Measurements from ENCODE around the gene FAM149B1.

Gene FAM149B1

DNA sequence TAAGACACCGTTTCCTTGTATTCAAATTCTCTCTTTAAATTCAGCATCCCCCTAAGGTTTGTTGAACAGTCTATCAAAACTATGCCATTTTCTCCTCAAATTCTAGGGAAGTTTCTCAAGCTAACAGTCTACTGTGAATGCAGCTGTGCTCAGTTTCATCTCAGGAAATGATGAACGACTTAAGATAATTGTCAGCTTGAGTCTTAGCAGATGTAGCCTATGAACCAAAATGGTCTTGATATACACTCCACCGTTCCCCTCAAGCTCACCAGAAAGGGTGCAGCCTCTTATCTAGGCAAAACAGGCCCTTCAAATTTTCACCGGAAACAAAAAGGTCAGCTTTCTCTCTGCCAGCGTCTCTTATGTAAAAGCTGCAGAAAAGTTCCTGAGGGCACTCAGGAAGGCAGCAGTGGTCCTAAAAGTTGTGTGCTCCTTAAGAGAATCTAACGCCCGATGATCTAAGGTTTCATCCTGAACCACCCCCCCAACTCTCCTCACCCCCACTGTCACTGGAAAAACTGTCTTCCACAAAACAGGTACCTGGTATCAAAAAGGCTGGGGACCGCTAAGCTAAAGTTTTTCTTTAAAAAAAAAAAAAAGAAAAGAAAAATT, 77.1 kb downstream of the FAM149B1 start:
- TF ChIP-seq ZFP3 (CRISPR knock-in tag; IDR thresholded peaks at IDR 0.05), result no peak
- no peak for TF ChIP-seq GLIS3 (CRISPR knock-in tag; IDR thresholded peaks at IDR 0.05)
- no peak for TF ChIP-seq BACH2 (CRISPR knock-in tag; IDR thresholded peaks at IDR 0.05; ENCODE audit: borderline replicate concordance)
- no peak for TF ChIP-seq RARB (CRISPR knock-in tag; IDR thresholded peaks at IDR 0.05)
- no peak for TF ChIP-seq TCF4 (CRISPR knock-in tag; IDR thresholded peaks at IDR 0.05; ENCODE audit: borderline replicate concordance)
- TF ChIP-seq OSR1 (CRISPR knock-in tag; IDR thresholded peaks at IDR 0.05), result no peak
- TF ChIP-seq PPARA (CRISPR knock-in tag; IDR thresholded peaks at IDR 0.05; ENCODE audit: borderline replicate concordance), result no peak
- no peak for TF ChIP-seq SNAI2 (CRISPR knock-in tag; IDR thresholded peaks at IDR 0.05)
- TF ChIP-seq, protein P1, sequence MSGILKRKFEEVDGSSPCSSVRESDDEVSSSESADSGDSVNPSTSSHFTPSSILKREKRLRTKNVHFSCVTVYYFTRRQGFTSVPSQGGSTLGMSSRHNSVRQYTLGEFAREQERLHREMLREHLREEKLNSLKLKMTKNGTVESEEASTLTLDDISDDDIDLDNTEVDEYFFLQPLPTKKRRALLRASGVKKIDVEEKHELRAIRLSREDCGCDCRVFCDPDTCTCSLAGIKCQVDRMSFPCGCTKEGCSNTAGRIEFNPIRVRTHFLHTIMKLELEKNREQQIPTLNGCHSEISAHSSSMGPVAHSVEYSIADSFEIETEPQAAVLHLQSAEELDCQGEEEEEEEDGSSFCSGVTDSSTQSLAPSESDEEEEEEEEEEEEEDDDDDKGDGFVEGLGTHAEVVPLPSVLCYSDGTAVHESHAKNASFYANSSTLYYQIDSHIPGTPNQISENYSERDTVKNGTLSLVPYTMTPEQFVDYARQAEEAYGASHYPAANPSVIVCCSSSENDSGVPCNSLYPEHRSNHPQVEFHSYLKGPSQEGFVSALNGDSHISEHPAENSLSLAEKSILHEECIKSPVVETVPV (CRISPR knock-in tag; IDR thresholded peaks at IDR 0.05), result no peak
- no peak for TF ChIP-seq ZNF565 (CRISPR knock-in tag; conservative IDR thresholded peaks at IDR 0.05; ENCODE audit: low read depth)
- TF ChIP-seq, protein P2, sequence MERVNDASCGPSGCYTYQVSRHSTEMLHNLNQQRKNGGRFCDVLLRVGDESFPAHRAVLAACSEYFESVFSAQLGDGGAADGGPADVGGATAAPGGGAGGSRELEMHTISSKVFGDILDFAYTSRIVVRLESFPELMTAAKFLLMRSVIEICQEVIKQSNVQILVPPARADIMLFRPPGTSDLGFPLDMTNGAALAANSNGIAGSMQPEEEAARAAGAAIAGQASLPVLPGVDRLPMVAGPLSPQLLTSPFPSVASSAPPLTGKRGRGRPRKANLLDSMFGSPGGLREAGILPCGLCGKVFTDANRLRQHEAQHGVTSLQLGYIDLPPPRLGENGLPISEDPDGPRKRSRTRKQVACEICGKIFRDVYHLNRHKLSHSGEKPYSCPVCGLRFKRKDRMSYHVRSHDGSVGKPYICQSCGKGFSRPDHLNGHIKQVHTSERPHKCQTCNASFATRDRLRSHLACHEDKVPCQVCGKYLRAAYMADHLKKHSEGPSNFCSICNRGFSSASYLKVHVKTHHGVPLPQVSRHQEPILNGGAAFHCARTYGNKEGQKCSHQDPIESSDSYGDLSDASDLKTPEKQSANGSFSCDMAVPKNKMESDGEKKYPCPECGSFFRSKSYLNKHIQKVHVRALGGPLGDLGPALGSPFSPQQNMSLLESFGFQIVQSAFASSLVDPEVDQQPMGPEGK (CRISPR knock-in tag; IDR thresholded peaks at IDR 0.05; ENCODE audit: borderline replicate concordance), result no peak
- TF ChIP-seq ZNF70 (CRISPR knock-in tag; IDR thresholded peaks at IDR 0.05), result no peak
- ATAC-seq, result 0 out of 3 replicates have a peak, but pooled peaks have one; percentile 2

DNA sequence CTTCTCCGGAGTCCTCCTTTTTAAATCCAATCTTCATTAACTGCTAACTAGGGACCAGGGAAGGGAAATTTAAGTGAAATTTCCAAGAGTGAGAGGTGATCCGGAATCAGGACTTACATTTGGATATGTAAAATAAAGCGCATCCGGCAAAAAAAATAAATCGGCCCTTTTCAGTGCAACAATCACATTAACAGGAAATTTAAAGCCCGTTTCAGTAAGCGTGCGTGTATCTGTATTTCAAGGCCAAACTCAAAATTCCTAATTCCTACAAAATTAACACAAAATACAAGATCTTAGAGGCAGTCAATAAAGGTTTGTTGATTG, 78.4 kb downstream of the FAM149B1 start:
- no peak for TF ChIP-seq SNAI2 (CRISPR knock-in tag; IDR thresholded peaks at IDR 0.05)
- TF ChIP-seq ZNF8 (CRISPR knock-in tag; IDR thresholded peaks at IDR 0.05), result no peak
- TF ChIP-seq PPARA (CRISPR knock-in tag; IDR thresholded peaks at IDR 0.05; ENCODE audit: borderline replicate concordance), result no peak
- TF ChIP-seq BACH2 (CRISPR knock-in tag; IDR thresholded peaks at IDR 0.05; ENCODE audit: borderline replicate concordance), result no peak
- no peak for TF ChIP-seq ZNF70 (CRISPR knock-in tag; IDR thresholded peaks at IDR 0.05)
- TF ChIP-seq, protein P1 (CRISPR knock-in tag; IDR thresholded peaks at IDR 0.05), result no peak
- TF ChIP-seq ISL1 (CRISPR knock-in tag; IDR thresholded peaks at IDR 0.05), result no peak
- no peak for TF ChIP-seq GLIS3 (CRISPR knock-in tag; IDR thresholded peaks at IDR 0.05)
- TF ChIP-seq, protein P3, sequence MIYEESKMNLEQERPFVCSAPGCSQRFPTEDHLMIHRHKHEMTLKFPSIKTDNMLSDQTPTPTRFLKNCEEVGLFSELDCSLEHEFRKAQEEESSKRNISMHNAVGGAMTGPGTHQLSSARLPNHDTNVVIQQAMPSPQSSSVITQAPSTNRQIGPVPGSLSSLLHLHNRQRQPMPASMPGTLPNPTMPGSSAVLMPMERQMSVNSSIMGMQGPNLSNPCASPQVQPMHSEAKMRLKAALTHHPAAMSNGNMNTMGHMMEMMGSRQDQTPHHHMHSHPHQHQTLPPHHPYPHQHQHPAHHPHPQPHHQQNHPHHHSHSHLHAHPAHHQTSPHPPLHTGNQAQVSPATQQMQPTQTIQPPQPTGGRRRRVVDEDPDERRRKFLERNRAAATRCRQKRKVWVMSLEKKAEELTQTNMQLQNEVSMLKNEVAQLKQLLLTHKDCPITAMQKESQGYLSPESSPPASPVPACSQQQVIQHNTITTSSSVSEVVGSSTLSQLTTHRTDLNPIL (CRISPR knock-in tag; IDR thresholded peaks at IDR 0.05; ENCODE audit: low read depth), result no peak
- TF ChIP-seq, protein P2 (CRISPR knock-in tag; IDR thresholded peaks at IDR 0.05; ENCODE audit: borderline replicate concordance), result no peak
- no peak for TF ChIP-seq CSDC2 (CRISPR knock-in tag; IDR thresholded peaks at IDR 0.05)
- TF ChIP-seq ZC3H10 (CRISPR knock-in tag; IDR thresholded peaks at IDR 0.05), result no peak
- no peak for TF ChIP-seq TCF4 (CRISPR knock-in tag; IDR thresholded peaks at IDR 0.05; ENCODE audit: borderline replicate concordance)
- TF ChIP-seq, protein P4, sequence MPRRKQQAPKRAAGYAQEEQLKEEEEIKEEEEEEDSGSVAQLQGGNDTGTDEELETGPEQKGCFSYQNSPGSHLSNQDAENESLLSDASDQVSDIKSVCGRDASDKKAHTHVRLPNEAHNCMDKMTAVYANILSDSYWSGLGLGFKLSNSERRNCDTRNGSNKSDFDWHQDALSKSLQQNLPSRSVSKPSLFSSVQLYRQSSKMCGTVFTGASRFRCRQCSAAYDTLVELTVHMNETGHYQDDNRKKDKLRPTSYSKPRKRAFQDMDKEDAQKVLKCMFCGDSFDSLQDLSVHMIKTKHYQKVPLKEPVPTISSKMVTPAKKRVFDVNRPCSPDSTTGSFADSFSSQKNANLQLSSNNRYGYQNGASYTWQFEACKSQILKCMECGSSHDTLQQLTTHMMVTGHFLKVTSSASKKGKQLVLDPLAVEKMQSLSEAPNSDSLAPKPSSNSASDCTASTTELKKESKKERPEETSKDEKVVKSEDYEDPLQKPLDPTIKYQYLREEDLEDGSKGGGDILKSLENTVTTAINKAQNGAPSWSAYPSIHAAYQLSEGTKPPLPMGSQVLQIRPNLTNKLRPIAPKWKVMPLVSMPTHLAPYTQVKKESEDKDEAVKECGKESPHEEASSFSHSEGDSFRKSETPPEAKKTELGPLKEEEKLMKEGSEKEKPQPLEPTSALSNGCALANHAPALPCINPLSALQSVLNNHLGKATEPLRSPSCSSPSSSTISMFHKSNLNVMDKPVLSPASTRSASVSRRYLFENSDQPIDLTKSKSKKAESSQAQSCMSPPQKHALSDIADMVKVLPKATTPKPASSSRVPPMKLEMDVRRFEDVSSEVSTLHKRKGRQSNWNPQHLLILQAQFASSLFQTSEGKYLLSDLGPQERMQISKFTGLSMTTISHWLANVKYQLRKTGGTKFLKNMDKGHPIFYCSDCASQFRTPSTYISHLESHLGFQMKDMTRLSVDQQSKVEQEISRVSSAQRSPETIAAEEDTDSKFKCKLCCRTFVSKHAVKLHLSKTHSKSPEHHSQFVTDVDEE (CRISPR knock-in tag; IDR thresholded peaks at IDR 0.05), result no peak
- TF ChIP-seq, protein P5, sequence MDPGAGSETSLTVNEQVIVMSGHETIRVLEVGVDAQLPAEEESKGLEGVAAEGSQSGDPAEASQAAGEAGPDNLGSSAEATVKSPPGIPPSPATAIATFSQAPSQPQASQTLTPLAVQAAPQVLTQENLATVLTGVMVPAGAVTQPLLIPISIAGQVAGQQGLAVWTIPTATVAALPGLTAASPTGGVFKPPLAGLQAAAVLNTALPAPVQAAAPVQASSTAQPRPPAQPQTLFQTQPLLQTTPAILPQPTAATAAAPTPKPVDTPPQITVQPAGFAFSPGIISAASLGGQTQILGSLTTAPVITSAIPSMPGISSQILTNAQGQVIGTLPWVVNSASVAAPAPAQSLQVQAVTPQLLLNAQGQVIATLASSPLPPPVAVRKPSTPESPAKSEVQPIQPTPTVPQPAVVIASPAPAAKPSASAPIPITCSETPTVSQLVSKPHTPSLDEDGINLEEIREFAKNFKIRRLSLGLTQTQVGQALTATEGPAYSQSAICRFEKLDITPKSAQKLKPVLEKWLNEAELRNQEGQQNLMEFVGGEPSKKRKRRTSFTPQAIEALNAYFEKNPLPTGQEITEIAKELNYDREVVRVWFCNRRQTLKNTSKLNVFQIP (CRISPR knock-in tag; IDR thresholded peaks at IDR 0.05; ENCODE audit: borderline replicate concordance, low read depth), result no peak
- no peak for TF ChIP-seq OSR1 (CRISPR knock-in tag; IDR thresholded peaks at IDR 0.05)
- no peak for TF ChIP-seq ZNF565 (CRISPR knock-in tag; conservative IDR thresholded peaks at IDR 0.05; ENCODE audit: low read depth)
- TF ChIP-seq RARB (CRISPR knock-in tag; IDR thresholded peaks at IDR 0.05), result no peak
- no peak for TF ChIP-seq ARNTL (CRISPR knock-in tag; IDR thresholded peaks at IDR 0.05; ENCODE audit: borderline replicate concordance, low read depth)

More for the DNA sequence above, 78.4 kb downstream of the FAM149B1 start:
- no peak for ATAC-seq

All from SK-N-SH treated with all-trans-retinoic acid at 6 μM for 48 hours (cell line).